ENCODE data around the gene GABRQ. TPM values are rescaled to one million over a fixed set of nuclear protein-coding genes. Genes with fewer than 3 reads are reported as not detected.

Gene GABRQ
- total RNA-seq, 3 donors from 2014 or later: not detected

GRCh38 chrX:152639426-152639825 lies 1.7 kb downstream of the GABRQ start:
- no peaks in the 10 kb centered on the region for H3K4me1 ChIP-seq
- intact Hi-C loops (cut with DNase I; ENCODE audit: low total_unique reads): no loop called here
- DNase-seq (ENCODE audit: low spot score in 2 of 2): no peak
- no peak overlapping the region for H3K27ac ChIP-seq
- peaks cover 0 to 56% of the 10 kb centered on the region in 2 donors for H3K27me3 ChIP-seq
- TF ChIP-seq CTCF (IDR thresholded peaks at IDR 0.05) (no peak), POLR2A (IDR thresholded peaks at IDR 0.05) (no peak), POLR2AphosphoS5 (IDR thresholded peaks at IDR 0.05) (no peak)
- no peak overlapping the region for H3K4me3 ChIP-seq
- no peaks in the 10 kb centered on the region for H3K36me3 ChIP-seq
- H3K9me3 ChIP-seq: no peaks in the 10 kb centered on the region

- H3K27me3 ChIP-seq: peaks cover 0 to 60% of the 10 kb centered on the region in 2 donors
- TF ChIP-seq POLR2A (IDR thresholded peaks at IDR 0.05): no peak
- no peaks in the 10 kb centered on the region for H3K36me3 ChIP-seq
- intact Hi-C loops (cut with DNase I; ENCODE audit: low total_unique reads): no loop called here
- H3K27ac ChIP-seq: no peak overlapping the region
- no peaks in the 10 kb centered on the region for H3K4me1 ChIP-seq
- no peak overlapping the region for H3K4me3 ChIP-seq
- no peaks in the 10 kb centered on the region for H3K9me3 ChIP-seq
- no peak for DNase-seq (ENCODE audit: low spot score in 2 of 2)
Measured at GRCh38 chrX:152640034-152640818, 2.5 kb downstream of the GABRQ start.

- Histone ChIP-seq H3K4me3 (no peak overlapping the region), H3K9me3 (no peaks in the 10 kb centered on the region), H3K27ac (no peak overlapping the region), H3K27me3 (peaks cover 0 to 61% of the 10 kb centered on the region in 2 donors), H3K36me3 (no peaks in the 10 kb centered on the region), H3K4me1 (no peaks in the 10 kb centered on the region)
- intact Hi-C loops (cut with DNase I; ENCODE audit: low total_unique reads): no loop called here
- TF ChIP-seq POLR2AphosphoS5 (IDR thresholded peaks at IDR 0.05) (no peak), CTCF (IDR thresholded peaks at IDR 0.05) (no peak), POLR2A (IDR thresholded peaks at IDR 0.05) (no peak)
- no peak for DNase-seq (ENCODE audit: low spot score in 2 of 2)
Measured at GRCh38 chrX:152641256-152641875, 3.7 kb downstream of the GABRQ start.

- H3K27me3 ChIP-seq: peaks cover 0 to 58% of the 10 kb centered on the region in 2 donors
- TF ChIP-seq POLR2A (IDR thresholded peaks at IDR 0.05): no peak
- no peak for TF ChIP-seq POLR2AphosphoS5 (IDR thresholded peaks at IDR 0.05)
- TF ChIP-seq CTCF (IDR thresholded peaks at IDR 0.05): no peak
- H3K4me1 ChIP-seq: no peaks in the 10 kb centered on the region
- H3K9me3 ChIP-seq: no peaks in the 10 kb centered on the region
- no peak for DNase-seq (ENCODE audit: low spot score in 2 of 2)
- intact Hi-C loops (cut with DNase I; ENCODE audit: low total_unique reads): no loop called here
- H3K36me3 ChIP-seq: no peaks in the 10 kb centered on the region
- H3K27ac ChIP-seq: no peak overlapping the region
- no peak overlapping the region for H3K4me3 ChIP-seq
Measured at GRCh38 chrX:152641996-152642395, 4.3 kb downstream of the GABRQ start.

- no peak for TF ChIP-seq POLR2A (IDR thresholded peaks at IDR 0.05)
- no peak for TF ChIP-seq CTCF (IDR thresholded peaks at IDR 0.05)
- TF ChIP-seq POLR2AphosphoS5 (IDR thresholded peaks at IDR 0.05): no peak
- intact Hi-C loops (cut with DNase I; ENCODE audit: low total_unique reads): no loop called here
- Histone ChIP-seq H3K9me3 (no peaks in the 10 kb centered on the region), H3K36me3 (no peaks in the 10 kb centered on the region), H3K4me1 (no peaks in the 10 kb centered on the region), H3K27me3 (peaks cover 0 to 51% of the 10 kb centered on the region in 2 donors), H3K27ac (no peak overlapping the region), H3K4me3 (no peak overlapping the region)
- no peak for DNase-seq (ENCODE audit: low spot score in 2 of 2)
Measured at GRCh38 chrX:152642931-152643564, 5.4 kb downstream of the GABRQ start.

All from breast epithelium (tissue), 4 donors.